HepG2 (cell line): ENCODE results near the gene RPS19. TPM values are rescaled to one million over a fixed set of nuclear protein-coding genes. Genes with fewer than 3 reads are reported as not detected.

ENCODE experiments used
- ATAC-seq: fragments of 200-7000 bp; cut with Tn5 transposase; 3 replicates; pipeline ENCODE4 v1.9.1; 2020; ENCODE audit warnings: mild to moderate bottlenecking, moderate library complexity
- BruUV-seq: library from RNA; stranded (reverse); fragments of 400-500 nt; replicated peaks from 2 replicates; lab custom pipeline; 2021; lab: Mats Ljungman, UMichigan
- CTCF ChIA-PET: fragments of 300-600 bp; formaldehyde crosslinking; extraction: SDS; loops from one replicate; lab custom pipeline; 2021; ENCODE audit warnings: low total read pairs, inconsistent platforms, low intra/inter-chr PET ratio; lab: Yijun Ruan, JAX
- POLR2A ChIA-PET: fragments of 350-600 bp; sonication (Branson Sonifier 250); formaldehyde crosslinking; loops from one replicate; lab custom pipeline; 2020; ENCODE audit warnings: antibody characterized with exemption, inconsistent platforms; lab: Yijun Ruan, JAX
- DNase-seq: peaks from one replicate; pipeline ENCODE4 v3.0.0-alpha.2; 2015; ENCODE audit warnings: low spot score
- FAIRE-seq: peaks from 3 replicates; lab custom pipeline; 2011; peaks lifted over from hg19 to GRCh38; lab: Jason Lieb, UNC
- H2AFZ ChIP-seq: one replicate; pipeline ENCODE4 v1.6.1; 2011; ENCODE audit warnings: low read length, inconsistent platforms
- H3K27ac ChIP-seq: fragments of 300-600 bp; 3 replicates; pipeline ENCODE4 v1.8.0; 2011; ENCODE audit warnings: mixed run types, mild to moderate bottlenecking, mixed read lengths, low read length, inconsistent platforms; ENCODE audit not compliant: insufficient read depth; ENCODE audit errors: extremely low read length
- H3K27me3 ChIP-seq, 2 experiments: fragments of 200-600 bp in 1 of 2; 2 replicates in 1 of 2; 3 replicates in 1 of 2; pipeline versions ENCODE4 v1.6.0 to v1.8.0; 2011; ENCODE audit warnings: low read length in 2 of 2, mild to moderate bottlenecking in 2 of 2, moderate library complexity in 2 of 2, inconsistent platforms in 1 of 2; ENCODE audit not compliant: insufficient read depth in 2 of 2, control insufficient read depth in 1 of 2
- H3K36me3 ChIP-seq, 2 experiments: fragments of 200-600 bp in 1 of 2; replicated peaks in 1 of 2; 2 replicates in 1 of 2; 3 replicates in 1 of 2; pipeline versions ENCODE4 v1.5.1 to v1.8.0; 2011; ENCODE audit warnings: low read length in 2 of 2, inconsistent platforms in 1 of 2; ENCODE audit not compliant: insufficient read depth in 2 of 2, control insufficient read depth in 1 of 2
- H3K4me1 ChIP-seq: 2 replicates; pipeline ENCODE4 v1.5.1; 2012; ENCODE audit warnings: low read length, inconsistent platforms; ENCODE audit not compliant: insufficient read depth
- H3K4me2 ChIP-seq: 2 replicates; pipeline ENCODE4 v1.6.0; 2011; ENCODE audit warnings: low read depth, low read length, inconsistent platforms
- H3K4me3 ChIP-seq, 3 experiments: fragments of 200-600 bp in 1 of 3; sonication (generic), shearing (Covaris generic) in 1 of 3; replicated peaks in 1 of 3; 2 replicates each; pipeline ENCODE4 v1.5.1; 2011 to 2016; ENCODE audit warnings: low read length in 3 of 3, inconsistent platforms in 2 of 3, low read depth in 2 of 3, mild to moderate bottlenecking in 2 of 3, control low read depth in 1 of 3, mixed read lengths in 1 of 3; ENCODE audit not compliant: insufficient read depth in 1 of 3
- H3K79me2 ChIP-seq: one replicate; pipeline ENCODE4 v1.6.1; 2011; ENCODE audit warnings: low read length, inconsistent platforms; ENCODE audit not compliant: insufficient read depth
- H3K9ac ChIP-seq: 2 replicates; pipeline ENCODE4 v1.6.0; 2011; ENCODE audit warnings: mild to moderate bottlenecking, low read depth, low read length, inconsistent platforms; ENCODE audit not compliant: insufficient read depth
- H3K9me3 ChIP-seq: 2 replicates; pipeline ENCODE4 v1.5.1; 2012; ENCODE audit warnings: mild to moderate bottlenecking, low read length
- H4K20me1 ChIP-seq: 2 replicates; pipeline ENCODE4 v1.6.0; 2011; ENCODE audit warnings: inconsistent platforms, mild to moderate bottlenecking, low read length, moderate library complexity; ENCODE audit not compliant: insufficient read depth
- ATF4 ChIP-seq, 2 experiments: fragments of 450-650 bp in 1 of 2; sonication (generic) in 1 of 2; formaldehyde crosslinking; IDR thresholded peaks; 2 replicates each; pipeline versions ENCODE4 v1.5.0 to v1.8.0; 2020 to 2022; ENCODE audit warnings: mild to moderate bottlenecking in 1 of 2, missing genetic modification reagents in 1 of 2
- DDIT3 ChIP-seq: sonication (generic); formaldehyde crosslinking; IDR thresholded peaks from 2 replicates; pipeline ENCODE4 v1.4.0; 2020; ENCODE audit warnings: mild to moderate bottlenecking, missing genetic modification reagents
- FOXJ3 ChIP-seq: sonication (generic); formaldehyde crosslinking; IDR thresholded peaks from 2 replicates; pipeline ENCODE4 v1.4.0; 2020; ENCODE audit warnings: missing genetic modification reagents, mild to moderate bottlenecking, borderline replicate concordance
- MBD4 ChIP-seq: IDR thresholded peaks from 2 replicates; pipeline ENCODE4 v1.6.1; 2012; ENCODE audit warnings: low read length, inconsistent platforms, borderline replicate concordance
- MXD3 ChIP-seq: IDR thresholded peaks from 2 replicates; pipeline ENCODE4 v1.6.1; 2016; ENCODE audit warnings: mild to moderate bottlenecking, missing biosample characterization, missing genetic modification reagents
- RBAK ChIP-seq: sonication (generic); formaldehyde crosslinking; IDR thresholded peaks from 2 replicates; pipeline ENCODE4 v1.5.1; 2020; ENCODE audit warnings: mild to moderate bottlenecking, missing genetic modification reagents
- RCOR2 ChIP-seq: IDR thresholded peaks from 2 replicates; pipeline ENCODE4 v1.6.1; 2016; ENCODE audit warnings: missing biosample characterization, missing genetic modification reagents
- SNAI1 ChIP-seq: sonication (generic); formaldehyde crosslinking; IDR thresholded peaks from 2 replicates; pipeline ENCODE4 v1.5.0; 2020; ENCODE audit warnings: mild to moderate bottlenecking, missing genetic modification reagents, borderline replicate concordance
- TAF15 ChIP-seq: fragments of 200-400 bp; formaldehyde crosslinking; IDR thresholded peaks from one replicate; pipeline ENCODE4 v1.6.1; 2018; ENCODE audit warnings: mild to moderate bottlenecking, low read depth, low read length; ENCODE audit not compliant: poor library complexity, severe bottlenecking
- ZBTB46 ChIP-seq: sonication (generic); formaldehyde crosslinking; IDR thresholded peaks from 2 replicates; pipeline ENCODE4 v1.4.0; 2020; ENCODE audit warnings: mild to moderate bottlenecking, missing genetic modification reagents, borderline replicate concordance
- ZNF263 ChIP-seq: sonication (generic); formaldehyde crosslinking; IDR thresholded peaks from 2 replicates; pipeline ENCODE4 v1.4.0; 2020; ENCODE audit warnings: missing genetic modification reagents
- ZNF264 ChIP-seq: sonication (generic); formaldehyde crosslinking; IDR thresholded peaks from 2 replicates; pipeline ENCODE4 v1.4.0; 2020; ENCODE audit warnings: missing genetic modification reagents
- ZNF75D ChIP-seq: sonication (generic); formaldehyde crosslinking; IDR thresholded peaks from 2 replicates; pipeline ENCODE4 v1.8.1; 2023; ENCODE audit warnings: missing genetic modification reagents, mild to moderate bottlenecking, borderline replicate concordance
- ZSCAN30 ChIP-seq: sonication (generic); formaldehyde crosslinking; IDR thresholded peaks from 2 replicates; pipeline ENCODE4 v1.5.0; 2020; ENCODE audit warnings: mild to moderate bottlenecking, missing genetic modification reagents
- WGBS: methylation state at CpG from one replicate; pipeline ENCODE4 v1.1.6; 2017; ENCODE audit warnings: low lambda C conversion rate; 5-methylcytosine and 5-hydroxymethylcytosine counted together
- in situ Hi-C: cut with HindIII; loops from 2 replicates; pipeline ENCODE4 v1.10.0; 2017; ENCODE audit warnings: low pct_unique_long_range_greater_than_20kb; ENCODE audit not compliant: extremely low pct_ligation_motif_present
- intact Hi-C: fragments of 100-400 bp; cut with micrococcal nuclease; formaldehyde crosslinking; loops from one replicate; pipeline ENCODE4 v1.10.0; 2022; ENCODE audit not compliant: unreplicated experiment
- polyA plus RNA-seq, 8 experiments: library from polyadenylated mRNA; depleted of rRNA in 3 of 8; stranded (reverse) in 7 of 8; unstranded in 1 of 8; fragments of >200 nt; fragmentation: Illumina TruSeq in 4 of 8; extraction: Trizol in 4 of 8; gene quantifications; 2 replicates each; pipeline versions ENCODE4 v1.2.1 to v1.2.3, GENCODE V29; 2011 to 2016; ENCODE audit warnings: low read depth in 4 of 8, missing spikeins in 1 of 8, mixed read lengths in 1 of 8; ENCODE audit not compliant: insufficient read depth in 1 of 8
- total RNA-seq, 5 experiments: library from RNA; depleted of rRNA; stranded (reverse); fragments of >200 nt; fragmentation: Illumina TruSeq; extraction: Trizol; gene quantifications; 2 replicates each; pipeline ENCODE4 v1.2.3, GENCODE V29; 2016; ENCODE audit warnings: low read depth in 1 of 5

Gene RPS19
- total and polyA plus RNA-seq, 2 of the 13 experiments (the other 11 are each of a cell fraction or from before 2014, with no cell fraction given), result 1,983 to 4,758 TPM

- TF ChIP-seq ZNF264 (CRISPR knock-in tag), result no peak
- no peak for TF ChIP-seq ZNF75D
- no peak for TF ChIP-seq ATF4 (CRISPR knock-in tag; IDR thresholded peaks at IDR 0.05)
- TF ChIP-seq MBD4, result no peak
- TF ChIP-seq MXD3 (CRISPR knock-in tag), result no peak
- no peak for TF ChIP-seq RCOR2
- TF ChIP-seq ZSCAN30 (CRISPR knock-in tag), result no peak
- TF ChIP-seq RBAK, result no peak
- no peak for TF ChIP-seq TAF15
Measured at GRCh38 chr19:41848666-41849065, 11.4 kb upstream of the RPS19 start (continued).

GRCh38 chr19:41849067-41849466, 11.0 kb upstream of the RPS19 start:
- no peaks in the 10 kb centered on the region for H3K79me2 ChIP-seq
- no peak overlapping the region for H3K4me3 ChIP-seq
- FAIRE-seq (no peak), DNase-seq (no peak), ATAC-seq (no peak)
- CTCF ChIA-PET, result no interaction called here
- H2AFZ ChIP-seq, result no peak overlapping the region
- intact Hi-C loops, result no loop called here
- no TSS peak for BruUV-seq
- in situ Hi-C loops, result no loop called here
- POLR2A ChIA-PET, result no interaction called here
- no peaks in the 10 kb centered on the region for H4K20me1 ChIP-seq
- no peak overlapping the region for H3K27ac ChIP-seq
- no peaks in the 10 kb centered on the region for H3K9me3 ChIP-seq
- TF ChIP-seq ZBTB46 (no peak), FOXJ3 (CRISPR knock-in tag) (no peak), DDIT3 (CRISPR knock-in tag) (no peak), ZNF263 (CRISPR knock-in tag) (no peak), SNAI1 (CRISPR knock-in tag) (no peak)
- H3K27me3 ChIP-seq, result peaks cover 1 to 42% of the 10 kb centered on the region in 2 experiments; a peak in 4 of 5 replicates
- no peak overlapping the region for H3K4me2 ChIP-seq
- H3K4me1 ChIP-seq, result no peaks in the 10 kb centered on the region; the same call in 1 of the 2 replicates
- H3K9ac ChIP-seq, result no peak overlapping the region
- H3K36me3 ChIP-seq, result no peaks in the 10 kb centered on the region
- 11% methylated on average over 2 of the region's 2 CpGs for WGBS
